Measurements from ENCODE around the gene PRTG.
A peak's percentile ranks its signal among the peaks of the same experiment; 100 is the strongest.

Gene PRTG

GRCh38 chr15:55742927-55743728 lies at the start of gene PRTG:
Gene PRTG, minus strand, starts transcription at chr15:55743152. Its CDS starts 221 bp downstream, at chr15:55742931.
- peak; percentile 90 for ATAC-seq
- TF ChIP-seq ZNF70 (CRISPR knock-in tag; IDR thresholded peaks at IDR 0.05) (no peak), TOX (CRISPR knock-in tag; IDR thresholded peaks at IDR 0.05; ENCODE audit: borderline replicate concordance) (no peak), ZC3H10 (CRISPR knock-in tag; IDR thresholded peaks at IDR 0.05) (no peak), ZNF565 (CRISPR knock-in tag; conservative IDR thresholded peaks at IDR 0.05; ENCODE audit: low read depth) (no peak), ARNTL (CRISPR knock-in tag; IDR thresholded peaks at IDR 0.05; ENCODE audit: borderline replicate concordance, low read depth) (no peak), TCF4 (CRISPR knock-in tag; IDR thresholded peaks at IDR 0.05; ENCODE audit: borderline replicate concordance) (peak; percentile 70), ISL1 (CRISPR knock-in tag; IDR thresholded peaks at IDR 0.05) (no peak), RARB (CRISPR knock-in tag; IDR thresholded peaks at IDR 0.05) (no peak), PATZ1 (CRISPR knock-in tag; IDR thresholded peaks at IDR 0.05; ENCODE audit: borderline replicate concordance) (peak; percentile 92; the same call in 1 of the 2 replicates), CSDC2 (CRISPR knock-in tag; IDR thresholded peaks at IDR 0.05) (no peak), ZNF8 (CRISPR knock-in tag; IDR thresholded peaks at IDR 0.05) (0 out of 2 replicates have a peak, but pooled peaks have one; percentile 22), SNAI2 (CRISPR knock-in tag; IDR thresholded peaks at IDR 0.05) (0 out of 2 replicates have a peak, but pooled peaks have one; percentile 51), ZFP3 (CRISPR knock-in tag; IDR thresholded peaks at IDR 0.05) (peak; percentile 82), ESRRG (CRISPR knock-in tag; IDR thresholded peaks at IDR 0.05) (no peak), GLIS3 (CRISPR knock-in tag; IDR thresholded peaks at IDR 0.05) (no peak), OSR1 (CRISPR knock-in tag; IDR thresholded peaks at IDR 0.05) (no peak), ZFP30 (CRISPR knock-in tag; IDR thresholded peaks at IDR 0.05) (no peak), PPARA (CRISPR knock-in tag; IDR thresholded peaks at IDR 0.05; ENCODE audit: borderline replicate concordance) (no peak), BACH2 (CRISPR knock-in tag; IDR thresholded peaks at IDR 0.05; ENCODE audit: borderline replicate concordance) (no peak)
- TF ChIP-seq, protein P1, sequence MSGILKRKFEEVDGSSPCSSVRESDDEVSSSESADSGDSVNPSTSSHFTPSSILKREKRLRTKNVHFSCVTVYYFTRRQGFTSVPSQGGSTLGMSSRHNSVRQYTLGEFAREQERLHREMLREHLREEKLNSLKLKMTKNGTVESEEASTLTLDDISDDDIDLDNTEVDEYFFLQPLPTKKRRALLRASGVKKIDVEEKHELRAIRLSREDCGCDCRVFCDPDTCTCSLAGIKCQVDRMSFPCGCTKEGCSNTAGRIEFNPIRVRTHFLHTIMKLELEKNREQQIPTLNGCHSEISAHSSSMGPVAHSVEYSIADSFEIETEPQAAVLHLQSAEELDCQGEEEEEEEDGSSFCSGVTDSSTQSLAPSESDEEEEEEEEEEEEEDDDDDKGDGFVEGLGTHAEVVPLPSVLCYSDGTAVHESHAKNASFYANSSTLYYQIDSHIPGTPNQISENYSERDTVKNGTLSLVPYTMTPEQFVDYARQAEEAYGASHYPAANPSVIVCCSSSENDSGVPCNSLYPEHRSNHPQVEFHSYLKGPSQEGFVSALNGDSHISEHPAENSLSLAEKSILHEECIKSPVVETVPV (CRISPR knock-in tag; IDR thresholded peaks at IDR 0.05) = no peak
- TF ChIP-seq, protein P2, sequence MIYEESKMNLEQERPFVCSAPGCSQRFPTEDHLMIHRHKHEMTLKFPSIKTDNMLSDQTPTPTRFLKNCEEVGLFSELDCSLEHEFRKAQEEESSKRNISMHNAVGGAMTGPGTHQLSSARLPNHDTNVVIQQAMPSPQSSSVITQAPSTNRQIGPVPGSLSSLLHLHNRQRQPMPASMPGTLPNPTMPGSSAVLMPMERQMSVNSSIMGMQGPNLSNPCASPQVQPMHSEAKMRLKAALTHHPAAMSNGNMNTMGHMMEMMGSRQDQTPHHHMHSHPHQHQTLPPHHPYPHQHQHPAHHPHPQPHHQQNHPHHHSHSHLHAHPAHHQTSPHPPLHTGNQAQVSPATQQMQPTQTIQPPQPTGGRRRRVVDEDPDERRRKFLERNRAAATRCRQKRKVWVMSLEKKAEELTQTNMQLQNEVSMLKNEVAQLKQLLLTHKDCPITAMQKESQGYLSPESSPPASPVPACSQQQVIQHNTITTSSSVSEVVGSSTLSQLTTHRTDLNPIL (CRISPR knock-in tag; IDR thresholded peaks at IDR 0.05; ENCODE audit: low read depth) = no peak
- TF ChIP-seq, protein P3, sequence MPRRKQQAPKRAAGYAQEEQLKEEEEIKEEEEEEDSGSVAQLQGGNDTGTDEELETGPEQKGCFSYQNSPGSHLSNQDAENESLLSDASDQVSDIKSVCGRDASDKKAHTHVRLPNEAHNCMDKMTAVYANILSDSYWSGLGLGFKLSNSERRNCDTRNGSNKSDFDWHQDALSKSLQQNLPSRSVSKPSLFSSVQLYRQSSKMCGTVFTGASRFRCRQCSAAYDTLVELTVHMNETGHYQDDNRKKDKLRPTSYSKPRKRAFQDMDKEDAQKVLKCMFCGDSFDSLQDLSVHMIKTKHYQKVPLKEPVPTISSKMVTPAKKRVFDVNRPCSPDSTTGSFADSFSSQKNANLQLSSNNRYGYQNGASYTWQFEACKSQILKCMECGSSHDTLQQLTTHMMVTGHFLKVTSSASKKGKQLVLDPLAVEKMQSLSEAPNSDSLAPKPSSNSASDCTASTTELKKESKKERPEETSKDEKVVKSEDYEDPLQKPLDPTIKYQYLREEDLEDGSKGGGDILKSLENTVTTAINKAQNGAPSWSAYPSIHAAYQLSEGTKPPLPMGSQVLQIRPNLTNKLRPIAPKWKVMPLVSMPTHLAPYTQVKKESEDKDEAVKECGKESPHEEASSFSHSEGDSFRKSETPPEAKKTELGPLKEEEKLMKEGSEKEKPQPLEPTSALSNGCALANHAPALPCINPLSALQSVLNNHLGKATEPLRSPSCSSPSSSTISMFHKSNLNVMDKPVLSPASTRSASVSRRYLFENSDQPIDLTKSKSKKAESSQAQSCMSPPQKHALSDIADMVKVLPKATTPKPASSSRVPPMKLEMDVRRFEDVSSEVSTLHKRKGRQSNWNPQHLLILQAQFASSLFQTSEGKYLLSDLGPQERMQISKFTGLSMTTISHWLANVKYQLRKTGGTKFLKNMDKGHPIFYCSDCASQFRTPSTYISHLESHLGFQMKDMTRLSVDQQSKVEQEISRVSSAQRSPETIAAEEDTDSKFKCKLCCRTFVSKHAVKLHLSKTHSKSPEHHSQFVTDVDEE (CRISPR knock-in tag; IDR thresholded peaks at IDR 0.05) = peak; percentile 81; the same call in 1 of the 2 replicates
- TF ChIP-seq, protein P4, sequence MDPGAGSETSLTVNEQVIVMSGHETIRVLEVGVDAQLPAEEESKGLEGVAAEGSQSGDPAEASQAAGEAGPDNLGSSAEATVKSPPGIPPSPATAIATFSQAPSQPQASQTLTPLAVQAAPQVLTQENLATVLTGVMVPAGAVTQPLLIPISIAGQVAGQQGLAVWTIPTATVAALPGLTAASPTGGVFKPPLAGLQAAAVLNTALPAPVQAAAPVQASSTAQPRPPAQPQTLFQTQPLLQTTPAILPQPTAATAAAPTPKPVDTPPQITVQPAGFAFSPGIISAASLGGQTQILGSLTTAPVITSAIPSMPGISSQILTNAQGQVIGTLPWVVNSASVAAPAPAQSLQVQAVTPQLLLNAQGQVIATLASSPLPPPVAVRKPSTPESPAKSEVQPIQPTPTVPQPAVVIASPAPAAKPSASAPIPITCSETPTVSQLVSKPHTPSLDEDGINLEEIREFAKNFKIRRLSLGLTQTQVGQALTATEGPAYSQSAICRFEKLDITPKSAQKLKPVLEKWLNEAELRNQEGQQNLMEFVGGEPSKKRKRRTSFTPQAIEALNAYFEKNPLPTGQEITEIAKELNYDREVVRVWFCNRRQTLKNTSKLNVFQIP (CRISPR knock-in tag; IDR thresholded peaks at IDR 0.05; ENCODE audit: borderline replicate concordance, low read depth) = no peak
